H1 (cell line): ENCODE results near the gene DPF1. TPM values are rescaled to one million over a fixed set of nuclear protein-coding genes. Genes with fewer than 3 reads are reported as not detected.

Experiments
- CTCF ChIA-PET: fragments of 300-600 bp; sonication (Branson Sonifier 250); formaldehyde crosslinking; loops from one replicate; lab custom pipeline; 2021; ENCODE audit not compliant: partially characterized antibody; lab: Charles Lee
- POLR2A ChIA-PET: fragments of 300-600 bp; sonication (Branson Sonifier 250); formaldehyde crosslinking; loops from one replicate; lab custom pipeline; 2021; ENCODE audit warnings: inconsistent platforms; ENCODE audit not compliant: partially characterized antibody; lab: Charles Lee
- DNase-seq, 2 experiments: peaks; one replicate each; pipeline versions ENCODE4 v3.0.0 to v3.0.0-alpha.2; 2010 to 2022; ENCODE audit warnings: low spot score in 2 of 2, low read depth in 1 of 2, mixed read lengths in 1 of 2
- FAIRE-seq: peaks from 2 replicates; lab custom pipeline; 2011; peaks lifted over from hg19 to GRCh38; lab: Jason Lieb, UNC
- H2AFZ ChIP-seq: 2 replicates; pipeline ENCODE4 v1.8.1; 2012; ENCODE audit warnings: low read length, inconsistent platforms
- H2AK5ac ChIP-seq: 2 replicates; pipeline ENCODE4 v1.6.1; 2013; ENCODE audit warnings: low read depth, low read length
- H2BK120ac ChIP-seq: replicated peaks from 2 replicates; pipeline ENCODE3; 2013; ENCODE audit warnings: low read depth, low read length, inconsistent platforms
- H2BK12ac ChIP-seq: 2 replicates; pipeline ENCODE4 v1.6.1; 2013; ENCODE audit warnings: low read depth, low read length
- H2BK15ac ChIP-seq: 2 replicates; pipeline ENCODE4 v1.6.1; 2013; ENCODE audit warnings: low read length
- H2BK20ac ChIP-seq: 2 replicates; pipeline ENCODE4 v1.6.1; 2013; ENCODE audit warnings: low read length
- H2BK5ac ChIP-seq: 2 replicates; pipeline ENCODE4 v1.6.1; 2013; ENCODE audit warnings: low read depth, low read length
- H3K14ac ChIP-seq: 2 replicates; pipeline ENCODE4 v1.6.1; 2013; ENCODE audit warnings: inconsistent platforms; ENCODE audit not compliant: insufficient read length
- H3K18ac ChIP-seq: 2 replicates; pipeline ENCODE4 v1.6.1; 2013; ENCODE audit warnings: low read length; ENCODE audit errors: extremely low read depth
- H3K23ac ChIP-seq: 2 replicates; pipeline ENCODE4 v1.6.1; 2013; ENCODE audit warnings: inconsistent platforms; ENCODE audit not compliant: insufficient read length
- H3K23me2 ChIP-seq: 2 replicates; pipeline ENCODE4 v1.6.1; 2013; ENCODE audit warnings: low read depth, low read length
- H3K27ac ChIP-seq: 2 replicates; pipeline ENCODE4 v1.6.1; 2011; ENCODE audit warnings: low read depth, low read length, inconsistent platforms
- H3K27me3 ChIP-seq, 4 experiments: replicated peaks in 1 of 4; 1 replicate in 1 of 4; 2 replicates in 3 of 4; pipeline versions ENCODE4 v1.6.1 to v1.8.1; 2011 to 2013; ENCODE audit warnings: low read length in 3 of 4, mild to moderate bottlenecking in 3 of 4, inconsistent platforms in 2 of 4, mixed read lengths in 2 of 4, moderate library complexity in 1 of 4; ENCODE audit not compliant: control insufficient read depth in 3 of 4, insufficient read depth in 3 of 4; ENCODE audit errors: extremely low read depth in 1 of 4
- H3K36me3 ChIP-seq, 4 experiments: 2 replicates each; pipeline versions ENCODE4 v1.6.1 to v1.8.1; 2011 to 2013; ENCODE audit warnings: mild to moderate bottlenecking in 4 of 4, low read length in 3 of 4, moderate library complexity in 2 of 4, control low read depth in 1 of 4, inconsistent platforms in 1 of 4; ENCODE audit not compliant: insufficient read depth in 4 of 4, control insufficient read depth in 2 of 4
- H3K4ac ChIP-seq: replicated peaks from 2 replicates; pipeline ENCODE3; 2013; ENCODE audit warnings: low read length, low read depth, mixed read lengths, inconsistent platforms; ENCODE audit not compliant: insufficient read length
- H3K4me1 ChIP-seq, 4 experiments: replicated peaks in 1 of 4; 1 replicate in 1 of 4; 2 replicates in 3 of 4; pipeline versions ENCODE4 v1.6.1 to v1.8.1; 2011 to 2013; ENCODE audit warnings: low read length in 3 of 4, inconsistent platforms in 2 of 4, mixed read lengths in 1 of 4; ENCODE audit not compliant: insufficient read depth in 4 of 4, control insufficient read depth in 3 of 4
- H3K4me2 ChIP-seq, 2 experiments: 2 replicates each; pipeline versions ENCODE4 v1.6.1 to v1.8.1; 2011 to 2013; ENCODE audit warnings: low read depth in 2 of 2, low read length in 2 of 2, control low read depth in 1 of 2, inconsistent platforms in 1 of 2, mild to moderate bottlenecking in 1 of 2; ENCODE audit not compliant: insufficient read depth in 1 of 2
- H3K4me3 ChIP-seq, 4 experiments: fragments of 200-600, 300-600 bp in 1 of 4; sonication (generic), shearing (Covaris generic), sonication (Bioruptor Twin) in 1 of 4; 2 replicates each; pipeline versions ENCODE4 v1.5.1 to v1.8.1; 2011 to 2016; ENCODE audit warnings: low read length in 4 of 4, low read depth in 3 of 4, control low read depth in 2 of 4, inconsistent platforms in 2 of 4, mild to moderate bottlenecking in 2 of 4, mixed read lengths in 1 of 4, moderate library complexity in 1 of 4; ENCODE audit not compliant: insufficient read depth in 2 of 4; ENCODE audit errors: extremely low read depth in 1 of 4
- H3K56ac ChIP-seq: replicated peaks from 2 replicates; pipeline ENCODE3; 2013; ENCODE audit warnings: low read depth, mild to moderate bottlenecking, mixed read lengths, low read length, inconsistent platforms; ENCODE audit not compliant: insufficient read length
- H3K79me1 ChIP-seq: 2 replicates; pipeline ENCODE4 v1.6.1; 2013; ENCODE audit warnings: low read depth, low read length, control low read depth
- H3K79me2 ChIP-seq, 2 experiments: 2 replicates each; pipeline versions ENCODE4 v1.6.1 to v1.8.1; 2012 to 2013; ENCODE audit warnings: low read length in 2 of 2, mild to moderate bottlenecking in 2 of 2, inconsistent platforms in 1 of 2; ENCODE audit not compliant: insufficient read depth in 2 of 2, control insufficient read depth in 1 of 2
- H3K9ac ChIP-seq, 4 experiments: replicated peaks in 1 of 4; 1 replicate in 1 of 4; 2 replicates in 3 of 4; pipeline versions ENCODE4 v1.6.1 to v1.8.1; 2011 to 2013; ENCODE audit warnings: low read depth in 3 of 4, low read length in 3 of 4, control low read depth in 2 of 4, mild to moderate bottlenecking in 2 of 4, moderate library complexity in 2 of 4, inconsistent platforms in 1 of 4; ENCODE audit errors: extremely low read depth in 1 of 4
- H3K9me3 ChIP-seq, 2 experiments: 2 replicates each; pipeline versions ENCODE4 v1.6.1 to v1.8.1; 2012 to 2013; ENCODE audit warnings: mild to moderate bottlenecking in 2 of 2, moderate library complexity in 2 of 2, control low read depth in 1 of 2, inconsistent platforms in 1 of 2, low read depth in 1 of 2, low read length in 1 of 2, mixed read lengths in 1 of 2; ENCODE audit not compliant: insufficient read depth in 2 of 2
- H4K20me1 ChIP-seq, 2 experiments: replicated peaks in 1 of 2; 2 replicates each; pipeline versions ENCODE3 to v1.8.1; 2011 to 2013; ENCODE audit warnings: inconsistent platforms in 2 of 2, low read length in 2 of 2, mild to moderate bottlenecking in 1 of 2; ENCODE audit not compliant: insufficient read depth in 2 of 2, control insufficient read depth in 1 of 2
- H4K5ac ChIP-seq: 2 replicates; pipeline ENCODE4 v1.6.1; 2013; ENCODE audit warnings: low read length, low read depth, mixed read lengths, inconsistent platforms; ENCODE audit not compliant: insufficient read length
- H4K8ac ChIP-seq: 2 replicates; pipeline ENCODE4 v1.8.0; 2013; ENCODE audit warnings: mild to moderate bottlenecking, moderate library complexity, low read length, inconsistent platforms; ENCODE audit not compliant: insufficient read depth; ENCODE audit errors: extremely low read depth
- H4K91ac ChIP-seq: replicated peaks from 2 replicates; pipeline ENCODE3; 2013; ENCODE audit warnings: low read length, mixed read lengths, inconsistent platforms; ENCODE audit not compliant: insufficient read length
- ASH2L ChIP-seq: fragments of 200-600, 300-600 bp; sonication (generic); IDR thresholded peaks from one replicate; pipeline ENCODE4 v1.7.1; 2017; ENCODE audit warnings: low read length
- BACH1 ChIP-seq: IDR thresholded peaks from 2 replicates; pipeline ENCODE4 v1.6.1; 2012; ENCODE audit warnings: low read length, improper control_type of control experiment
- CBX8 ChIP-seq: fragments of 300-800, 300-1000 bp; sonication (generic); IDR thresholded peaks from 2 replicates; pipeline ENCODE4 v1.7.1; 2016; ENCODE audit warnings: low read depth, low read length, borderline replicate concordance
- CREB1 ChIP-seq: IDR thresholded peaks from 2 replicates; pipeline ENCODE4 v1.6.1; 2012; ENCODE audit warnings: inconsistent platforms
- EZH2 ChIP-seq: fragments of 200-600 bp; sonication (generic); IDR thresholded peaks from 2 replicates; pipeline ENCODE4 v1.7.1; 2012; ENCODE audit warnings: low read depth, mild to moderate bottlenecking, moderate library complexity, low read length, inconsistent platforms; ENCODE audit not compliant: severe bottlenecking
- HDAC2 ChIP-seq, 2 experiments: fragments of 300-600 bp in 1 of 2; sonication (generic) in 1 of 2; IDR thresholded peaks; 2 replicates each; pipeline ENCODE4 v1.6.1; 2011 to 2012; ENCODE audit warnings: low read depth in 2 of 2, low read length in 2 of 2, mild to moderate bottlenecking in 2 of 2, moderate library complexity in 2 of 2, borderline replicate concordance in 1 of 2, inconsistent platforms in 1 of 2
- PHF8 ChIP-seq: fragments of 200-600 bp; sonication (generic); conservative IDR thresholded peaks from 2 replicates; pipeline ENCODE4 v1.7.1; 2012; ENCODE audit warnings: low read depth, mild to moderate bottlenecking, inconsistent platforms, low read length, moderate library complexity
- RNF2 ChIP-seq: fragments of 200-900, 300-1000 bp; sonication (generic); IDR thresholded peaks from 2 replicates; pipeline ENCODE4 v1.7.1; 2016; ENCODE audit warnings: borderline replicate concordance, low read depth, mild to moderate bottlenecking, antibody characterized with exemption, low read length; ENCODE audit not compliant: poor library complexity, severe bottlenecking; ENCODE audit errors: missing control alignments
- RXRA ChIP-seq: IDR thresholded peaks from 2 replicates; pipeline ENCODE4 v1.6.1; 2011; ENCODE audit warnings: low read depth, mild to moderate bottlenecking, low read length, moderate library complexity; ENCODE audit not compliant: insufficient read depth
- SP2 ChIP-seq: IDR thresholded peaks from 2 replicates; pipeline ENCODE4 v1.6.1; 2012; ENCODE audit warnings: mild to moderate bottlenecking, low read length, inconsistent platforms
- TAF1 ChIP-seq: IDR thresholded peaks from 2 replicates; pipeline ENCODE4 v1.6.1; 2011; ENCODE audit warnings: mild to moderate bottlenecking, low read depth, low read length
- TEAD4 ChIP-seq: IDR thresholded peaks from 2 replicates; pipeline ENCODE4 v1.6.1; 2012; ENCODE audit warnings: low read depth, low read length, inconsistent platforms, mixed read lengths
- YY1 ChIP-seq: IDR thresholded peaks from 2 replicates; pipeline ENCODE4 v1.6.1; 2011; ENCODE audit warnings: low read depth, mild to moderate bottlenecking, low read length
- ZNF274 ChIP-seq: IDR thresholded peaks from 2 replicates; pipeline ENCODE4 v1.7.0; 2012; ENCODE audit warnings: low read length, borderline replicate concordance; ENCODE audit errors: extremely low read depth
- WGBS, 2 experiments: shearing (Covaris generic) in 1 of 2; methylation state at CpG; one replicate each; pipeline versions ENCODE4 v1.1.6 to v1.1.7; 2013 to 2015; ENCODE audit warnings: low lambda C conversion rate in 2 of 2, mixed read lengths in 2 of 2, inconsistent platforms in 1 of 2, low coverage in 1 of 2, missing lambda C conversion rate in 1 of 2; ENCODE audit not compliant: insufficient replicate concordance in 2 of 2, insufficient coverage in 1 of 2, insufficient read length in 1 of 2; ENCODE audit errors: extremely low coverage in 1 of 2, missing lambda C conversion rate in 1 of 2; 5-methylcytosine and 5-hydroxymethylcytosine counted together
- polyA plus RNA-seq, 7 experiments: library from polyadenylated mRNA; depleted of rRNA in 3 of 7; stranded (reverse) in 5 of 7; unstranded in 2 of 7; fragments of >200 nt in 5 of 7; fragments of 200-250 nt in 2 of 7; gene quantifications; 1 replicate in 5 of 7; 2 replicates in 1 of 7; 4 replicates in 1 of 7; pipeline versions ENCODE4 v1.2.1 to v1.2.3, GENCODE V29; 2011 to 2013; ENCODE audit warnings: missing spikeins in 2 of 7, mixed read lengths in 2 of 7
- total RNA-seq: library from RNA; stranded (reverse); fragmentation: NEBNext Ultra II Directional; extraction: Animal tissue kit (Norgen Biotek cat#: 25700); gene quantifications from 2 replicates; pipeline ENCODE4 v1.2.1, GENCODE V29; 2021

Gene DPF1
- total and polyA plus RNA-seq, 2 of the 8 experiments (the other 6 are each of a cell fraction or from before 2014, with no cell fraction given), result 12.9 to 15.6 TPM

DNA sequence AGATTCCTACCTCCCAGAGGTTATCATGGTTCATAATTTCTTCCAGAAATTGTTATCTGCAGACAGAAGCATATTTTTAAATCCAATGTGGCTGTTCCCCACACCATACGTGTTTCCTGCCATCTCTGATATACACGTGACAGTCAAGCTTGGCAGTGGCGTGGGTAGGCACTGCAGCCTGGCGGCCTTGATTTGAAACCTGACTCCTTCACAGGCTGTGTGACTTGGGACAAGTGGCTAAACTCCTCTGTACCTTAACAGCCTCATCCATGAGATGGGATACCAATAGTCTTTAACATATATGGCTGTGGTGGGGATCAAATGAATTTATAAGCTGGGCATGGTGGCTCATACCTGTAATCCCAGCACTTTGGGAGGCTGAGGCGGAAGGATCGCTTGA lies 33.2 kb downstream of the DPF1 start:
- POLR2A ChIA-PET, result interaction anchor here (0.9 kb wide), 1 partner anchor 19 kb away, joined by 3 read pairs; no protein-coding TSS in a partner anchor
- Histone ChIP-seq H3K27me3 (no peaks in the 10 kb centered on the region), H3K27ac (no peak overlapping the region), H3K14ac (no peak overlapping the region), H3K56ac (no peak overlapping the region), H2AK5ac (no peak overlapping the region), H3K23me2 (no peaks in the 10 kb centered on the region; the same call in 1 of the 2 replicates), H4K20me1 (no peaks in the 10 kb centered on the region), H4K8ac (no peak overlapping the region), H2AFZ (no peak overlapping the region), H2BK15ac (no peak overlapping the region), H3K4me1 (no peaks in the 10 kb centered on the region; a peak in 1 of 7 replicates), H3K79me1 (no peaks in the 10 kb centered on the region), H4K91ac (no peak overlapping the region), H2BK5ac (no peak overlapping the region), H2BK120ac (no peak overlapping the region), H2BK20ac (no peak overlapping the region), H3K9ac (no peak overlapping the region), H3K79me2 (no peaks in the 10 kb centered on the region), H3K4me3 (no peak overlapping the region), H3K23ac (no peak overlapping the region), H3K4me2 (no peak overlapping the region), H3K4ac (no peak overlapping the region), H4K5ac (no peak overlapping the region), H2BK12ac (no peak overlapping the region), H3K36me3 (peaks cover 0 to 3% (median 0%) of the 10 kb centered on the region in 4 experiments; a peak in 4 of 8 replicates), H3K9me3 (no peaks in the 10 kb centered on the region), H3K18ac (no peak overlapping the region)
- FAIRE-seq, result no peak
- DNase-seq, result no peak
- CTCF ChIA-PET, result interaction anchor here (0.6 to 2.0 kb wide), 3 partner anchors 19 to 56 kb away, joined by 3 to 11 read pairs (median 3); no protein-coding TSS in a partner anchor
- 98% methylated on average over 6 of the region's 6 CpGs; no CpG with 5 or more reads in 1 of the 2 experiments for WGBS, 2 experiments
- no peak for TF ChIP-seq ASH2L
- no peak for TF ChIP-seq BACH1
- no peak for TF ChIP-seq SP2
- TF ChIP-seq HDAC2 (IDR thresholded peaks at IDR 0.05; ENCODE audit: borderline replicate concordance in 1 of 2, low read depth in 2 of 2, low read length in 2 of 2), result no peak
- TF ChIP-seq CREB1, result no peak
- TF ChIP-seq RNF2, result no peak
- TF ChIP-seq RXRA, result no peak
- no peak for TF ChIP-seq EZH2
- TF ChIP-seq TAF1, result no peak
- TF ChIP-seq ZNF274, result no peak
- no peak for TF ChIP-seq YY1
- no peak for TF ChIP-seq PHF8
- no peak for TF ChIP-seq CBX8
- TF ChIP-seq TEAD4, result no peak
